Nephron progenitor cell (in vitro differentiated cells): ENCODE measurements around the gene TARDBP.
"Not testable (repeated sequence)": the region's sequence is repeated elsewhere in the genome, so short reads cannot be mapped to it uniquely, and the experiment has no call there.

Experiments used
- DNase-seq: peaks from one replicate; pipeline ENCODE4 v3.0.0; 2021
- H3K27ac Mint-ChIP-seq: 2 replicates; pipeline ENCODE4 v1.8.0; 2021; ENCODE audit warnings: mild to moderate bottlenecking, moderate library complexity, mixed read lengths
- H3K27me3 Mint-ChIP-seq: 2 replicates; pipeline ENCODE4 v1.8.0; 2021; ENCODE audit warnings: mild to moderate bottlenecking, low read depth, mixed read lengths; ENCODE audit not compliant: poor library complexity
- H3K36me3 Mint-ChIP-seq: 2 replicates; pipeline ENCODE4 v1.8.0; 2021; ENCODE audit warnings: low read depth, mixed read lengths
- H3K4me1 Mint-ChIP-seq: 2 replicates; pipeline ENCODE4 v1.8.0; 2021; ENCODE audit warnings: mixed read lengths
- H3K4me3 Mint-ChIP-seq: 2 replicates; pipeline ENCODE4 v1.8.0; 2021; ENCODE audit warnings: mild to moderate bottlenecking, moderate library complexity, mixed read lengths
- H3K9me3 Mint-ChIP-seq: 2 replicates; pipeline ENCODE4 v1.8.0; 2021; ENCODE audit warnings: mild to moderate bottlenecking, moderate library complexity, mixed read lengths
- TF ChIP-seq, protein P1 (sequence below): fragments of 200-600 bp; sonication (generic); IDR thresholded peaks from 2 replicates; pipeline ENCODE4 v1.5.0; 2021; ENCODE audit warnings: antibody characterized with exemption

The TARDBP gene

GRCh38 chr1:11013160-11013531 lies 692 bp downstream of the TARDBP start:
- no peak for DNase-seq
- H3K27me3 Mint-ChIP-seq, result no peaks in the 10 kb centered on the region
- H3K36me3 Mint-ChIP-seq, result peaks cover 33% of the 10 kb centered on the region
- H3K4me1 Mint-ChIP-seq, result peaks cover 19% of the 10 kb centered on the region
- peak overlapping the region; percentile 98 for H3K27ac Mint-ChIP-seq
- H3K4me3 Mint-ChIP-seq, result peak overlapping the region; percentile 93
- TF ChIP-seq, protein P1, sequence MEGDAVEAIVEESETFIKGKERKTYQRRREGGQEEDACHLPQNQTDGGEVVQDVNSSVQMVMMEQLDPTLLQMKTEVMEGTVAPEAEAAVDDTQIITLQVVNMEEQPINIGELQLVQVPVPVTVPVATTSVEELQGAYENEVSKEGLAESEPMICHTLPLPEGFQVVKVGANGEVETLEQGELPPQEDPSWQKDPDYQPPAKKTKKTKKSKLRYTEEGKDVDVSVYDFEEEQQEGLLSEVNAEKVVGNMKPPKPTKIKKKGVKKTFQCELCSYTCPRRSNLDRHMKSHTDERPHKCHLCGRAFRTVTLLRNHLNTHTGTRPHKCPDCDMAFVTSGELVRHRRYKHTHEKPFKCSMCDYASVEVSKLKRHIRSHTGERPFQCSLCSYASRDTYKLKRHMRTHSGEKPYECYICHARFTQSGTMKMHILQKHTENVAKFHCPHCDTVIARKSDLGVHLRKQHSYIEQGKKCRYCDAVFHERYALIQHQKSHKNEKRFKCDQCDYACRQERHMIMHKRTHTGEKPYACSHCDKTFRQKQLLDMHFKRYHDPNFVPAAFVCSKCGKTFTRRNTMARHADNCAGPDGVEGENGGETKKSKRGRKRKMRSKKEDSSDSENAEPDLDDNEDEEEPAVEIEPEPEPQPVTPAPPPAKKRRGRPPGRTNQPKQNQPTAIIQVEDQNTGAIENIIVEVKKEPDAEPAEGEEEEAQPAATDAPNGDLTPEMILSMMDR, result no peak
- H3K9me3 Mint-ChIP-seq, result no peaks in the 10 kb centered on the region

DNA sequence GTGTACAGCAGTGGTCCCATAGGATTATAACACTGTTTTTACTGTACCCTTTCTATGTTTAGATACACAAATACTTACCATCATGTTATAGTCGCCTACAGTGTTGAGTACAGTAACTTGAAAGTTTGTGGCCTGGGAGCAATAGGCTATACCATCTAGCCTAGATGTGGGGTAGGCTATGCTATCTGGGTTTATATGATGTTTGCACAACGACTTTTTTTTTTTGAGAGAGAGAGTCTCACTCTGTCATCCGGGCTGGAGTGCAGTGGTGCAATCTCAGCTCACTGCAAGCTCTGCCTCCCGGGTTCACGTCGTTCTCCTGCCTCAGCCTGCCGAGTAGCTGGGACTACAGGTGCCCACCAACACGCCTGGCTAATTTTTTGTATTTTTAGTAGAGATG lies 6.9 kb downstream of the TARDBP start:
- not testable (repeated sequence) for H3K27me3 Mint-ChIP-seq, H3K9me3 Mint-ChIP-seq, DNase-seq, H3K27ac Mint-ChIP-seq, H3K4me1 Mint-ChIP-seq, H3K4me3 Mint-ChIP-seq
- H3K36me3 Mint-ChIP-seq, result peaks cover 81% of the 10 kb centered on the region

DNA sequence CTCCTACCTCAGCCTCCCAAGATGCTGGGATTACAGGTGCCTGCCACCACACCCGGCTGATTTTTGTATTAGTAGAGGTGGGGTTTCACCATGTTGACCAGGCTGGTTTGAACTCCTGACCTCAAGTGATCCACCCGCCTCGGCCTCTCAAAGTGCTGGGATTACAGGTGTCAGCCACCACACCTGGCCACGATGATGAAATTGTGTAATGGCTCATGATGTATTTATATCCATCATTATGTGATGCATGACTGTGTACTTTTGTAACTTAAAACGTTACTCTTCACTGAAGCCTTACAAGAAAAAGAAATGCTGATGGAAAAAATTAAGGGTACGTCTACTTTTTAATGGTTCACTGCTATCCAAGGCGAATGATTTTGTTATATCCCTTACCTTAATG lies 7.5 kb downstream of the TARDBP start:
- peaks cover 81% of the 10 kb centered on the region for H3K36me3 Mint-ChIP-seq
- TF ChIP-seq, protein P1, result no peak
- H3K9me3 Mint-ChIP-seq, result no peaks in the 10 kb centered on the region
- H3K4me3 Mint-ChIP-seq, result no peak overlapping the region
- DNase-seq, result no peak
- no peaks in the 10 kb centered on the region for H3K27me3 Mint-ChIP-seq
- no peak overlapping the region for H3K27ac Mint-ChIP-seq
- H3K4me1 Mint-ChIP-seq, result no peaks in the 10 kb centered on the region

DNA sequence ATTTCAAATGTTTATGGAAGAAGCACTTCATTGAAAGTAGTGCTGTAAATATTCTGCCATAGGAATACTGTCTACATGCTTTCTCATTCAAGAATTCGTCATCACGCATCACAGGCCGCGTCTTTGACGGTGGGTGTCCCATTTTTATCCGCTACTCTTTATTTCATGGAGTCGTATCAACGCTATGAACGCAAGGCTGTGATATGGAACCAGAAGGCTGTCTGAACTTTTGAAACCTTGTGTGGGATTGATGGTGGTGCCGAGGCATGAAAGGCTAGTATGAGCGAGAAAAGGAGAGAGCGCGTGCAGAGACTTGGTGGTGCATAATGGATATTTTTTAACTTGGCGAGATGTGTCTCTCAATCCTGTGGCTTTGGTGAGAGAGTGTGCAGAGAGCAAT lies 10.7 kb downstream of the TARDBP start:
- Mint-ChIP-seq H3K27ac (no peak overlapping the region), H3K4me1 (peaks cover 5% of the 10 kb centered on the region), H3K27me3 (peaks cover 2% of the 10 kb centered on the region), H3K36me3 (peaks cover 91% of the 10 kb centered on the region), H3K4me3 (no peak overlapping the region), H3K9me3 (no peaks in the 10 kb centered on the region)
- TF ChIP-seq, protein P1, result no peak
- DNase-seq, result no peak

- Mint-ChIP-seq H3K9me3 (no peaks in the 10 kb centered on the region), H3K36me3 (peaks cover 80% of the 10 kb centered on the region), H3K27ac (peak overlapping the region; percentile 55), H3K4me3 (no peak overlapping the region), H3K4me1 (peaks cover 5% of the 10 kb centered on the region), H3K27me3 (peaks cover 2% of the 10 kb centered on the region)
- TF ChIP-seq, protein P1, result no peak
- DNase-seq, result no peak
These were observed 11.9 kb downstream of the TARDBP start for GRCh38 chr1:11024154-11024873.

- Mint-ChIP-seq H3K4me3 (no peak overlapping the region), H3K27ac (peak overlapping the region; percentile 55), H3K9me3 (no peaks in the 10 kb centered on the region), H3K4me1 (peaks cover 5% of the 10 kb centered on the region), H3K27me3 (peaks cover 2% of the 10 kb centered on the region), H3K36me3 (peaks cover 78% of the 10 kb centered on the region)
- TF ChIP-seq, protein P1, result no peak
- DNase-seq, result no peak
These were observed 12.4 kb downstream of the TARDBP start for GRCh38 chr1:11024874-11025203.
